Measurements from ENCODE around the gene CHRND. TPM values are rescaled to one million over a fixed set of nuclear protein-coding genes. Genes with fewer than 3 reads are reported as not detected.

Gene CHRND
- total and polyA plus RNA-seq, 7 experiments from 2014 or later, result 0.13 TPM; not detected in 6

GRCh38 chr2:232575404-232575746, 49.4 kb downstream of the CHRND start:
- peaks cover 4 to 64% (median 9%) of the 10 kb centered on the region in 3 experiments for H3K36me3 ChIP-seq (ENCODE audit: control insufficient read depth in 2 of 3, insufficient read depth in 3 of 3, low read length in 3 of 3)
- H3K4me3 Mint-ChIP-seq, result no peak overlapping the region
- H3K27ac ChIP-seq (ENCODE audit: low read depth, low read length), result no peak overlapping the region
- POLR2A ChIA-PET, result no interaction called here
- no peaks in the 10 kb centered on the region for H3K27me3 ChIP-seq (ENCODE audit: control insufficient read depth in 2 of 2, insufficient read depth in 2 of 2, low read length in 2 of 2)
- H3K27ac Mint-ChIP-seq, result no peak overlapping the region
- no peaks in the 10 kb centered on the region for H3K27me3 Mint-ChIP-seq
- H3K4me3 ChIP-seq (ENCODE audit: low read length), result no peak overlapping the region
- no peaks in the 10 kb centered on the region for H3K4me1 ChIP-seq (ENCODE audit: control insufficient read depth in 2 of 2, insufficient read depth in 2 of 2, low read length in 2 of 2)
- no peak for ATAC-seq
- H3K9me3 ChIP-seq (ENCODE audit: control insufficient read depth in 2 of 3, low read length in 3 of 3), result no peaks in the 10 kb centered on the region
- H3K9me3 Mint-ChIP-seq, result no peaks in the 10 kb centered on the region
- peaks cover 8 to 64% (median 27%) of the 10 kb centered on the region in 5 donors for H3K36me3 Mint-ChIP-seq
- intact Hi-C loops (cut with micrococcal nuclease), result no loop called here
- H3K4me1 Mint-ChIP-seq, result peaks cover 0 to 6% (median 0%) of the 10 kb centered on the region in 7 donors
- CTCF ChIA-PET, result interaction anchor here (0.6 kb wide), 1 partner anchor 31 kb away, joined by 5 read pairs; no protein-coding TSS in a partner anchor
- DNase-seq, result no peak

- peaks cover 9 to 68% (median 10%) of the 10 kb centered on the region in 3 experiments for H3K36me3 ChIP-seq (ENCODE audit: control insufficient read depth in 2 of 3, insufficient read depth in 3 of 3, low read length in 3 of 3)
- H3K4me3 ChIP-seq (ENCODE audit: low read length), result no peak overlapping the region
- H3K4me1 ChIP-seq (ENCODE audit: control insufficient read depth in 2 of 2, insufficient read depth in 2 of 2, low read length in 2 of 2), result no peaks in the 10 kb centered on the region
- no peak for ATAC-seq
- H3K9me3 Mint-ChIP-seq, result no peaks in the 10 kb centered on the region
- ChIA-PET POLR2A (interaction anchor here (0.6 kb wide), 1 partner anchor 738 kb away, joined by 3 read pairs; no protein-coding TSS in a partner anchor), CTCF (interaction anchor here (0.6 kb wide), 1 partner anchor 29 kb away, joined by 3 read pairs; no protein-coding TSS in a partner anchor)
- no peak overlapping the region for H3K27ac ChIP-seq (ENCODE audit: low read depth, low read length)
- intact Hi-C loops (cut with micrococcal nuclease), result no loop called here
- no peaks in the 10 kb centered on the region for H3K27me3 ChIP-seq (ENCODE audit: control insufficient read depth in 2 of 2, insufficient read depth in 2 of 2, low read length in 2 of 2)
- DNase-seq, result no peak
- no peak overlapping the region for H3K27ac Mint-ChIP-seq
- no peaks in the 10 kb centered on the region for H3K27me3 Mint-ChIP-seq
- H3K4me1 Mint-ChIP-seq, result peaks cover 0 to 15% (median 0%) of the 10 kb centered on the region in 7 donors
- no peak overlapping the region for H3K4me3 Mint-ChIP-seq
- H3K9me3 ChIP-seq (ENCODE audit: control insufficient read depth in 2 of 3, low read length in 3 of 3), result no peaks in the 10 kb centered on the region
- peaks cover 22 to 71% (median 40%) of the 10 kb centered on the region in 5 donors for H3K36me3 Mint-ChIP-seq
Measured at GRCh38 chr2:232576995-232577394, 51.0 kb downstream of the CHRND start.

- no peak overlapping the region for H3K27ac ChIP-seq (ENCODE audit: low read depth, low read length)
- CTCF ChIA-PET, result interaction anchor here (0.6 kb wide), 1 partner anchor 28 kb away, joined by 3 read pairs; no protein-coding TSS in a partner anchor
- Mint-ChIP-seq H3K36me3 (peaks cover 30 to 73% (median 49%) of the 10 kb centered on the region in 5 donors), H3K27me3 (no peaks in the 10 kb centered on the region), H3K9me3 (peaks cover 0 to 7% (median 0%) of the 10 kb centered on the region in 11 donors), H3K4me3 (no peak overlapping the region), H3K27ac (no peak overlapping the region), H3K4me1 (peaks cover 0 to 15% (median 0%) of the 10 kb centered on the region in 7 donors)
- H3K4me3 ChIP-seq (ENCODE audit: low read length), result no peak overlapping the region
- intact Hi-C loops (cut with micrococcal nuclease), result no loop called here
- POLR2A ChIA-PET, result no interaction called here
- no peaks in the 10 kb centered on the region for H3K27me3 ChIP-seq (ENCODE audit: control insufficient read depth in 2 of 2, insufficient read depth in 2 of 2, low read length in 2 of 2)
- ATAC-seq (no peak), DNase-seq (no peak)
- no peaks in the 10 kb centered on the region for H3K4me1 ChIP-seq (ENCODE audit: control insufficient read depth in 2 of 2, insufficient read depth in 2 of 2, low read length in 2 of 2)
- H3K36me3 ChIP-seq (ENCODE audit: control insufficient read depth in 2 of 3, insufficient read depth in 3 of 3, low read length in 3 of 3), result peaks cover 9 to 68% (median 15%) of the 10 kb centered on the region in 3 experiments
- no peaks in the 10 kb centered on the region for H3K9me3 ChIP-seq (ENCODE audit: control insufficient read depth in 2 of 3, low read length in 3 of 3)
Measured at GRCh38 chr2:232577841-232578240, 51.9 kb downstream of the CHRND start.

GRCh38 chr2:232578626-232579025, 52.7 kb downstream of the CHRND start:
- Mint-ChIP-seq H3K4me3 (no peak overlapping the region), H3K4me1 (peaks cover 0 to 15% (median 0%) of the 10 kb centered on the region in 7 donors), H3K36me3 (peaks cover 30 to 79% (median 56%) of the 10 kb centered on the region in 5 donors), H3K27ac (no peak overlapping the region), H3K27me3 (no peaks in the 10 kb centered on the region), H3K9me3 (peaks cover 0 to 15% (median 0%) of the 10 kb centered on the region in 11 donors)
- H3K9me3 ChIP-seq (ENCODE audit: control insufficient read depth in 2 of 3, low read length in 3 of 3), result peaks cover 0 to 4% (median 0%) of the 10 kb centered on the region in 3 experiments
- H3K4me1 ChIP-seq (ENCODE audit: control insufficient read depth in 2 of 2, insufficient read depth in 2 of 2, low read length in 2 of 2), result no peaks in the 10 kb centered on the region
- CTCF ChIA-PET, result no interaction called here
- intact Hi-C loops (cut with micrococcal nuclease), result no loop called here
- DNase-seq (no peak), ATAC-seq (no peak)
- H3K27ac ChIP-seq (ENCODE audit: low read depth, low read length), result no peak overlapping the region
- POLR2A ChIA-PET, result no interaction called here
- no peaks in the 10 kb centered on the region for H3K27me3 ChIP-seq (ENCODE audit: control insufficient read depth in 2 of 2, insufficient read depth in 2 of 2, low read length in 2 of 2)
- no peak overlapping the region for H3K4me3 ChIP-seq (ENCODE audit: low read length)
- peaks cover 9 to 68% (median 15%) of the 10 kb centered on the region in 3 experiments for H3K36me3 ChIP-seq (ENCODE audit: control insufficient read depth in 2 of 3, insufficient read depth in 3 of 3, low read length in 3 of 3)

- no peak overlapping the region for H3K4me3 Mint-ChIP-seq
- H3K9me3 Mint-ChIP-seq, result peaks cover 0 to 21% (median 0%) of the 10 kb centered on the region in 11 donors
- no peaks in the 10 kb centered on the region for H3K4me1 ChIP-seq (ENCODE audit: control insufficient read depth in 2 of 2, insufficient read depth in 2 of 2, low read length in 2 of 2)
- peaks cover 0 to 4% (median 0%) of the 10 kb centered on the region in 3 experiments for H3K9me3 ChIP-seq (ENCODE audit: control insufficient read depth in 2 of 3, low read length in 3 of 3)
- H3K27me3 ChIP-seq (ENCODE audit: control insufficient read depth in 2 of 2, insufficient read depth in 2 of 2, low read length in 2 of 2), result no peaks in the 10 kb centered on the region
- POLR2A ChIA-PET, result no interaction called here
- no peaks in the 10 kb centered on the region for H3K27me3 Mint-ChIP-seq
- peaks cover 23 to 77% (median 55%) of the 10 kb centered on the region in 5 donors for H3K36me3 Mint-ChIP-seq
- H3K4me3 ChIP-seq (ENCODE audit: low read length), result no peak overlapping the region
- H3K36me3 ChIP-seq (ENCODE audit: control insufficient read depth in 2 of 3, insufficient read depth in 3 of 3, low read length in 3 of 3), result peaks cover 0 to 58% (median 11%) of the 10 kb centered on the region in 3 experiments
- peaks cover 0 to 15% (median 0%) of the 10 kb centered on the region in 7 donors for H3K4me1 Mint-ChIP-seq
- intact Hi-C loops (cut with micrococcal nuclease), result no loop called here
- ATAC-seq, result no peak
- H3K27ac ChIP-seq (ENCODE audit: low read depth, low read length), result no peak overlapping the region
- DNase-seq, result no peak
- CTCF ChIA-PET, result no interaction called here
- no peak overlapping the region for H3K27ac Mint-ChIP-seq
Measured at GRCh38 chr2:232580648-232580981, 54.7 kb downstream of the CHRND start.

GRCh38 chr2:232581725-232582124, 55.8 kb downstream of the CHRND start:
- peaks cover 23 to 77% (median 55%) of the 10 kb centered on the region in 5 donors for H3K36me3 Mint-ChIP-seq
- ChIA-PET POLR2A (no interaction called here), CTCF (no interaction called here)

GRCh38 chr2:232584238-232584637, 58.3 kb downstream of the CHRND start:
- H3K27me3 ChIP-seq (ENCODE audit: control insufficient read depth in 2 of 2, insufficient read depth in 2 of 2, low read length in 2 of 2), result no peaks in the 10 kb centered on the region
- peaks cover 0 to 4% (median 0%) of the 10 kb centered on the region in 3 experiments for H3K9me3 ChIP-seq (ENCODE audit: control insufficient read depth in 2 of 3, low read length in 3 of 3)
- Mint-ChIP-seq H3K27me3 (no peaks in the 10 kb centered on the region), H3K27ac (no peak overlapping the region), H3K4me3 (no peak overlapping the region), H3K36me3 (peaks cover 17 to 60% (median 40%) of the 10 kb centered on the region in 5 donors), H3K9me3 (peaks cover 0 to 21% (median 0%) of the 10 kb centered on the region in 11 donors), H3K4me1 (peaks cover 0 to 15% (median 0%) of the 10 kb centered on the region in 7 donors)
- no peak overlapping the region for H3K4me3 ChIP-seq (ENCODE audit: low read length)
- H3K27ac ChIP-seq (ENCODE audit: low read depth, low read length), result no peak overlapping the region
- ChIA-PET CTCF (no interaction called here), POLR2A (no interaction called here)
- DNase-seq, result no peak
- peaks cover 0 to 51% (median 11%) of the 10 kb centered on the region in 3 experiments for H3K36me3 ChIP-seq (ENCODE audit: control insufficient read depth in 2 of 3, insufficient read depth in 3 of 3, low read length in 3 of 3)
- intact Hi-C loops (cut with micrococcal nuclease), result no loop called here
- ATAC-seq, result no peak
- H3K4me1 ChIP-seq (ENCODE audit: control insufficient read depth in 2 of 2, insufficient read depth in 2 of 2, low read length in 2 of 2), result no peaks in the 10 kb centered on the region

More at GRCh38 chr2:232581725-232582124, 55.8 kb downstream of the CHRND start:
- peaks cover 0 to 58% (median 11%) of the 10 kb centered on the region in 3 experiments for H3K36me3 ChIP-seq (ENCODE audit: control insufficient read depth in 2 of 3, insufficient read depth in 3 of 3, low read length in 3 of 3)
- no peak overlapping the region for H3K4me3 Mint-ChIP-seq
- H3K27ac Mint-ChIP-seq, result peak overlapping the region in 1 of 9 donors; percentile 4
- H3K27ac ChIP-seq (ENCODE audit: low read depth, low read length), result no peak overlapping the region
- no peaks in the 10 kb centered on the region for H3K27me3 ChIP-seq (ENCODE audit: control insufficient read depth in 2 of 2, insufficient read depth in 2 of 2, low read length in 2 of 2)
- H3K4me1 ChIP-seq (ENCODE audit: control insufficient read depth in 2 of 2, insufficient read depth in 2 of 2, low read length in 2 of 2), result no peaks in the 10 kb centered on the region
- H3K9me3 ChIP-seq (ENCODE audit: control insufficient read depth in 2 of 3, low read length in 3 of 3), result peaks cover 0 to 4% (median 0%) of the 10 kb centered on the region in 3 experiments
- H3K9me3 Mint-ChIP-seq, result peaks cover 0 to 21% (median 0%) of the 10 kb centered on the region in 11 donors
- H3K4me3 ChIP-seq (ENCODE audit: low read length), result no peak overlapping the region
- H3K4me1 Mint-ChIP-seq, result peaks cover 0 to 15% (median 0%) of the 10 kb centered on the region in 7 donors
- intact Hi-C loops (cut with micrococcal nuclease), result no loop called here
- no peak for ATAC-seq
- H3K27me3 Mint-ChIP-seq, result no peaks in the 10 kb centered on the region
- DNase-seq, result no peak
